Vagina (tissue), 2 donors: Measurements from ENCODE around the gene FAM76B. TPM values are rescaled to one million over a fixed set of nuclear protein-coding genes. Genes with fewer than 3 reads are reported as not detected.
"Not testable (repeated sequence)": the region's sequence is repeated elsewhere in the genome, so short reads cannot be mapped to it uniquely, and the experiment has no call there.

Source experiments
- DNase-seq, 2 donors: peaks; one replicate each; pipeline ENCODE4 v3.0.0-alpha.2; 2017; ENCODE audit errors: extremely low spot score in 2 of 2
- H3K27ac ChIP-seq: fragments of 200-600 bp; sonication (generic); one replicate; pipeline ENCODE4 v1.5.1; 2019
- H3K27me3 ChIP-seq: fragments of 200-600 bp; sonication (generic); one replicate; pipeline ENCODE4 v1.5.1; 2019
- H3K36me3 ChIP-seq, 2 donors: fragments of 200-600 bp; sonication (generic); one replicate each; pipeline ENCODE4 v1.5.1; 2017 to 2019
- H3K4me1 ChIP-seq: fragments of 200-600 bp; sonication (generic); one replicate; pipeline ENCODE4 v1.5.1; 2019
- H3K4me3 ChIP-seq, 2 donors: fragments of 200-600 bp; sonication (generic); 1 replicate in 1 of 2; 2 replicates in 1 of 2; pipeline ENCODE4 v1.5.1; 2016 to 2019
- H3K9me3 ChIP-seq: fragments of 200-600 bp; sonication (generic); one replicate; pipeline ENCODE4 v1.5.1; 2019
- CTCF ChIP-seq, 3 experiments: fragments of 450-650 bp in 2 of 3; fragments of 200-600 bp in 1 of 3; sonication (generic) in 1 of 3; IDR thresholded peaks; one replicate each; pipeline ENCODE4 v1.5.1; 2017 to 2019; ENCODE audit warnings: antibody characterized with exemption in 3 of 3, mild to moderate bottlenecking in 2 of 3, moderate library complexity in 2 of 3
- POLR2A ChIP-seq, 2 donors: fragments of 450-650 bp; IDR thresholded peaks; one replicate each; pipeline ENCODE4 v1.6.1; 2017; ENCODE audit warnings: antibody characterized with exemption in 2 of 2, mild to moderate bottlenecking in 2 of 2, moderate library complexity in 2 of 2
- POLR2AphosphoS5 ChIP-seq, 2 donors: sonication (generic); formaldehyde crosslinking; IDR thresholded peaks; one replicate each; pipeline ENCODE4 v1.9.0; 2017; ENCODE audit warnings: antibody characterized with exemption in 2 of 2, mild to moderate bottlenecking in 2 of 2, low read depth in 1 of 2; ENCODE audit not compliant: insufficient read depth in 1 of 2
- intact Hi-C: fragments of 100-400 bp; cut with DNase I; formaldehyde crosslinking; loops from one replicate; pipeline ENCODE4 v1.15.1; 2023
- total RNA-seq: library from RNA; depleted of rRNA; stranded (reverse); fragments of >200 nt; gene quantifications from one replicate; pipeline ENCODE4 v1.2.3, GENCODE V29; 2016

Gene FAM76B
- total RNA-seq, 1 donor from 2014 or later = 28.2 TPM

- Histone ChIP-seq H3K9me3 (no peaks in the 10 kb centered on the region), H3K27me3 (no peaks in the 10 kb centered on the region), H3K36me3 (peaks cover 0 to 44% of the 10 kb centered on the region in 2 donors), H3K4me3 (no peak overlapping the region), H3K4me1 (peaks cover 5% of the 10 kb centered on the region), H3K27ac (peak overlapping the region; percentile 21)
- DNase-seq = no peak
- intact Hi-C loops = no loop called here
- no peak for TF ChIP-seq POLR2A (IDR thresholded peaks at IDR 0.05)
- no peak for TF ChIP-seq POLR2AphosphoS5 (IDR thresholded peaks at IDR 0.05; ENCODE audit: insufficient read depth in 1 of 2, low read depth in 1 of 2)
- TF ChIP-seq CTCF (IDR thresholded peaks at IDR 0.05) = no peak
These were observed 41.8 kb upstream of the FAM76B start for GRCh38 chr11:95831198-95831883.

GRCh38 chr11:95829580-95830259, 40.1 kb upstream of the FAM76B start:
- Histone ChIP-seq H3K27me3 (no peaks in the 10 kb centered on the region), H3K36me3 (peaks cover 0 to 37% of the 10 kb centered on the region in 2 donors), H3K4me3 (no peak overlapping the region), H3K9me3 (no peaks in the 10 kb centered on the region), H3K4me1 (peaks cover 5% of the 10 kb centered on the region), H3K27ac (no peak overlapping the region)
- intact Hi-C loops = no loop called here
- no peak for DNase-seq
- no peak for TF ChIP-seq POLR2A (IDR thresholded peaks at IDR 0.05)
- TF ChIP-seq CTCF (IDR thresholded peaks at IDR 0.05) = no peak
- TF ChIP-seq POLR2AphosphoS5 (IDR thresholded peaks at IDR 0.05; ENCODE audit: insufficient read depth in 1 of 2, low read depth in 1 of 2) = no peak

GRCh38 chr11:95827696-95828095, 38.1 kb upstream of the FAM76B start:
- DNase-seq = no peak
- no peak overlapping the region for H3K27ac ChIP-seq
- H3K4me1 ChIP-seq = peaks cover 5% of the 10 kb centered on the region
- no peaks in the 10 kb centered on the region for H3K27me3 ChIP-seq
- intact Hi-C loops = no loop called here
- H3K36me3 ChIP-seq = peaks cover 0 to 18% of the 10 kb centered on the region in 2 donors
- TF ChIP-seq POLR2A (IDR thresholded peaks at IDR 0.05) = no peak
- TF ChIP-seq CTCF (IDR thresholded peaks at IDR 0.05) = no peak
- TF ChIP-seq POLR2AphosphoS5 (IDR thresholded peaks at IDR 0.05; ENCODE audit: insufficient read depth in 1 of 2, low read depth in 1 of 2) = no peak
- no peaks in the 10 kb centered on the region for H3K9me3 ChIP-seq
- no peak overlapping the region for H3K4me3 ChIP-seq

- Histone ChIP-seq H3K36me3 (peaks cover 0 to 8% of the 10 kb centered on the region in 2 donors), H3K9me3 (no peaks in the 10 kb centered on the region), H3K4me1 (no peaks in the 10 kb centered on the region), H3K27me3 (no peaks in the 10 kb centered on the region), H3K4me3 (no peak overlapping the region), H3K27ac (no peak overlapping the region)
- no peak for DNase-seq
- TF ChIP-seq CTCF (IDR thresholded peaks at IDR 0.05) (no peak), POLR2A (IDR thresholded peaks at IDR 0.05) (no peak), POLR2AphosphoS5 (IDR thresholded peaks at IDR 0.05; ENCODE audit: insufficient read depth in 1 of 2, low read depth in 1 of 2) (no peak)
- intact Hi-C loops = loop anchor here (1.0 kb wide), 1 partner anchor 21 kb away; no protein-coding TSS in a partner anchor
These were observed 32.1 kb upstream of the FAM76B start for GRCh38 chr11:95821640-95822039.

GRCh38 chr11:95816037-95816436, 26.5 kb upstream of the FAM76B start:
- H3K36me3 ChIP-seq = peaks cover 0 to 8% of the 10 kb centered on the region in 2 donors

GRCh38 chr11:95811052-95811451, 21.5 kb upstream of the FAM76B start:
- H3K36me3 ChIP-seq, H3K27ac ChIP-seq, H3K9me3 ChIP-seq, H3K4me3 ChIP-seq, H3K27me3 ChIP-seq, H3K4me1 ChIP-seq, intact Hi-C loops, DNase-seq: not testable (repeated sequence)

More at GRCh38 chr11:95816037-95816436, 26.5 kb upstream of the FAM76B start:
- intact Hi-C loops = no loop called here
- DNase-seq = no peak
- Histone ChIP-seq H3K27ac (no peak overlapping the region), H3K27me3 (no peaks in the 10 kb centered on the region), H3K9me3 (no peaks in the 10 kb centered on the region), H3K4me1 (no peaks in the 10 kb centered on the region), H3K4me3 (no peak overlapping the region)
- TF ChIP-seq POLR2A (IDR thresholded peaks at IDR 0.05) = no peak
- TF ChIP-seq POLR2AphosphoS5 (IDR thresholded peaks at IDR 0.05; ENCODE audit: insufficient read depth in 1 of 2, low read depth in 1 of 2) = no peak
- TF ChIP-seq CTCF (IDR thresholded peaks at IDR 0.05) = no peak

- H3K4me1 ChIP-seq, H3K36me3 ChIP-seq, intact Hi-C loops, H3K9me3 ChIP-seq, H3K27ac ChIP-seq, DNase-seq, H3K27me3 ChIP-seq, H3K4me3 ChIP-seq: not testable (repeated sequence)
These were observed 16.9 kb upstream of the FAM76B start for GRCh38 chr11:95806464-95806863.
